Esophagus (tissue), 2 donors: ENCODE results near the gene CACNA1D. TPM values are rescaled to one million over a fixed set of nuclear protein-coding genes. Genes with fewer than 3 reads are reported as not detected.

ENCODE experiments used
- H3K27ac ChIP-seq, 2 donors: one replicate each; pipeline ENCODE4 v1.5.1; 2013; ENCODE audit warnings: low read depth in 2 of 2, mild to moderate bottlenecking in 2 of 2, inconsistent platforms in 1 of 2, low read length in 1 of 2, moderate library complexity in 1 of 2
- H3K27me3 ChIP-seq, 2 donors: one replicate each; pipeline ENCODE4 v1.6.1; 2013; ENCODE audit warnings: low read length in 2 of 2, control low read depth in 1 of 2, mild to moderate bottlenecking in 1 of 2; ENCODE audit not compliant: insufficient read depth in 2 of 2, control insufficient read depth in 1 of 2
- H3K36me3 ChIP-seq, 2 donors: one replicate each; pipeline ENCODE4 v1.6.1; 2013; ENCODE audit warnings: low read length in 1 of 2; ENCODE audit not compliant: control insufficient read depth in 2 of 2, insufficient read depth in 2 of 2
- H3K4me1 ChIP-seq, 2 donors: one replicate each; pipeline ENCODE4 v1.6.1; 2013; ENCODE audit warnings: low read length in 1 of 2; ENCODE audit not compliant: control insufficient read depth in 2 of 2, insufficient read depth in 2 of 2
- H3K4me3 ChIP-seq, 2 donors: one replicate each; pipeline ENCODE4 v1.5.1; 2013; ENCODE audit warnings: low read length in 2 of 2, mild to moderate bottlenecking in 2 of 2, low read depth in 1 of 2, moderate library complexity in 1 of 2
- H3K9me3 ChIP-seq, 2 donors: one replicate each; pipeline ENCODE4 v1.6.1; 2013; ENCODE audit warnings: mild to moderate bottlenecking in 2 of 2, low read depth in 1 of 2, low read length in 1 of 2, moderate library complexity in 1 of 2; ENCODE audit not compliant: control insufficient read depth in 2 of 2, insufficient read depth in 1 of 2
- WGBS, 2 donors: extraction: QIAGEN DNeasy Blood & Tissue Kit; methylation state at CpG; one replicate each; pipeline ENCODE4 v1.1.7; 2013; 5-methylcytosine and 5-hydroxymethylcytosine counted together
- polyA plus RNA-seq, 2 donors: library from polyadenylated mRNA; stranded (reverse); fragments of 200-250 nt; gene quantifications; one replicate each; pipeline ENCODE4 v1.2.3, GENCODE V29; 2013
- donor health status: healthy with polysubstance abuse.
- donor health status: Bipolar disorder and iron deficiency.

The CACNA1D gene
- polyA plus RNA-seq, 2 donors, result 0.38 to 0.61 TPM

- no peaks in the 10 kb centered on the region for H3K27me3 ChIP-seq
- H3K4me3 ChIP-seq, result no peak overlapping the region
- no peaks in the 10 kb centered on the region for H3K9me3 ChIP-seq
- WGBS, 2 donors, result 92 to 95% methylated on average over 24 of the region's 24 CpGs
- no peaks in the 10 kb centered on the region for H3K4me1 ChIP-seq
- no peaks in the 10 kb centered on the region for H3K36me3 ChIP-seq
- no peak overlapping the region for H3K27ac ChIP-seq
Measured at GRCh38 chr3:53811143-53811927, 316.9 kb downstream of the CACNA1D start.

- H3K27ac ChIP-seq, result no peak overlapping the region
- WGBS, 2 donors, result 64 to 67% methylated on average over 4 of the region's 4 CpGs
- H3K36me3 ChIP-seq, result no peaks in the 10 kb centered on the region
- H3K4me1 ChIP-seq, result no peaks in the 10 kb centered on the region
- H3K9me3 ChIP-seq, result no peaks in the 10 kb centered on the region
- H3K4me3 ChIP-seq, result no peak overlapping the region
- H3K27me3 ChIP-seq, result no peaks in the 10 kb centered on the region
Measured at GRCh38 chr3:53812434-53812833, 318.0 kb downstream of the CACNA1D start.

- Histone ChIP-seq H3K4me3 (no peak overlapping the region), H3K36me3 (peaks cover 0 to 2% of the 10 kb centered on the region in 2 donors), H3K27me3 (no peaks in the 10 kb centered on the region), H3K4me1 (no peaks in the 10 kb centered on the region), H3K27ac (no peak overlapping the region), H3K9me3 (no peaks in the 10 kb centered on the region)
- 90 to 92% methylated on average over 5 of the region's 5 CpGs for WGBS, 2 donors
Measured at GRCh38 chr3:53813229-53813628, 318.8 kb downstream of the CACNA1D start.

GRCh38 chr3:53813876-53814275 lies 319.5 kb downstream of the CACNA1D start:
- H3K4me3 ChIP-seq, result no peak overlapping the region
- no peaks in the 10 kb centered on the region for H3K27me3 ChIP-seq
- H3K27ac ChIP-seq, result no peak overlapping the region
- no peaks in the 10 kb centered on the region for H3K9me3 ChIP-seq
- H3K36me3 ChIP-seq, result peaks cover 0 to 2% of the 10 kb centered on the region in 2 donors
- H3K4me1 ChIP-seq, result no peaks in the 10 kb centered on the region
- 86 to 87% methylated on average over 10 of the region's 10 CpGs for WGBS, 2 donors

GRCh38 chr3:53815067-53815466 lies 320.7 kb downstream of the CACNA1D start:
- 93 to 95% methylated on average over 4 of the region's 4 CpGs for WGBS, 2 donors
- H3K4me3 ChIP-seq, result no peak overlapping the region
- no peaks in the 10 kb centered on the region for H3K4me1 ChIP-seq
- no peaks in the 10 kb centered on the region for H3K27me3 ChIP-seq
- H3K27ac ChIP-seq, result no peak overlapping the region
- H3K36me3 ChIP-seq, result peaks cover 0 to 5% of the 10 kb centered on the region in 2 donors
- no peaks in the 10 kb centered on the region for H3K9me3 ChIP-seq

- Histone ChIP-seq H3K27ac (no peak overlapping the region), H3K9me3 (no peaks in the 10 kb centered on the region), H3K36me3 (peaks cover 0 to 6% of the 10 kb centered on the region in 2 donors), H3K27me3 (no peaks in the 10 kb centered on the region), H3K4me3 (no peak overlapping the region), H3K4me1 (no peaks in the 10 kb centered on the region)
- 94% methylated on average over 7 of the region's 7 CpGs for WGBS, 2 donors
Measured at GRCh38 chr3:53815651-53816050, 321.2 kb downstream of the CACNA1D start.

GRCh38 chr3:53816425-53816824 lies 322.0 kb downstream of the CACNA1D start:
- Histone ChIP-seq H3K27ac (no peak overlapping the region), H3K27me3 (no peaks in the 10 kb centered on the region), H3K4me1 (no peaks in the 10 kb centered on the region), H3K36me3 (peaks cover 0 to 8% of the 10 kb centered on the region in 2 donors), H3K9me3 (no peaks in the 10 kb centered on the region), H3K4me3 (no peak overlapping the region)
- WGBS, 2 donors, result 87 to 88% methylated on average over 4 of the region's 4 CpGs

- Histone ChIP-seq H3K27me3 (no peaks in the 10 kb centered on the region), H3K9me3 (no peaks in the 10 kb centered on the region), H3K4me3 (no peak overlapping the region), H3K36me3 (peaks cover 0 to 8% of the 10 kb centered on the region in 2 donors), H3K4me1 (no peaks in the 10 kb centered on the region), H3K27ac (no peak overlapping the region)
- WGBS, 2 donors, result 87 to 88% methylated on average over 6 of the region's 6 CpGs
Measured at GRCh38 chr3:53817211-53817610, 322.8 kb downstream of the CACNA1D start.

GRCh38 chr3:53817809-53818208 lies 323.4 kb downstream of the CACNA1D start:
- no peak overlapping the region for H3K27ac ChIP-seq
- H3K27me3 ChIP-seq, result no peaks in the 10 kb centered on the region
- 80 to 86% methylated on average over 17 of the region's 17 CpGs for WGBS, 2 donors
- peaks cover 0 to 8% of the 10 kb centered on the region in 2 donors for H3K36me3 ChIP-seq
- no peaks in the 10 kb centered on the region for H3K9me3 ChIP-seq
- no peak overlapping the region for H3K4me3 ChIP-seq
- H3K4me1 ChIP-seq, result no peaks in the 10 kb centered on the region
